Right cardiac atrium (tissue), 5 donors: Measurements from ENCODE around the gene RAMAC. TPM values are rescaled to one million over a fixed set of nuclear protein-coding genes. Genes with fewer than 3 reads are reported as not detected.
"Not testable (repeated sequence)": the region's sequence is repeated elsewhere in the genome, so short reads cannot be mapped to it uniquely, and the experiment has no call there.

Experiments used
- ATAC-seq, 2 donors: fragments of 200-7000 bp; cut with Tn5 transposase; one replicate each; pipeline versions ENCODE4 v1.8.0 to v1.9.1; 2020; ENCODE audit warnings: moderate library complexity in 2 of 2, mild to moderate bottlenecking in 1 of 2
- DNase-seq, 3 donors: peaks; one replicate each; pipeline ENCODE4 v3.0.0-alpha.2; 2020
- H3K27ac ChIP-seq: one replicate; pipeline ENCODE4 v1.5.1; 2013; ENCODE audit warnings: mild to moderate bottlenecking, low read length, control low read depth, moderate library complexity
- H3K27me3 ChIP-seq: one replicate; pipeline ENCODE4 v1.6.1; 2013; ENCODE audit not compliant: control insufficient read depth, insufficient read depth
- H3K4me1 ChIP-seq: one replicate; pipeline ENCODE4 v1.6.1; 2013; ENCODE audit warnings: low read length; ENCODE audit not compliant: control insufficient read depth, insufficient read depth
- H3K4me3 ChIP-seq: one replicate; pipeline ENCODE4 v1.5.1; 2013; ENCODE audit warnings: low read length, control low read depth
- H3K9me3 ChIP-seq: one replicate; pipeline ENCODE4 v1.6.1; 2013; ENCODE audit warnings: low read length; ENCODE audit not compliant: control insufficient read depth
- WGBS: extraction: QIAGEN DNeasy Blood & Tissue Kit; methylation state at CpG from one replicate; pipeline ENCODE4 v1.1.7; 2013; 5-methylcytosine and 5-hydroxymethylcytosine counted together
- intact Hi-C, 4 donors: fragments of 100-400 bp; cut with DNase I; formaldehyde crosslinking; loops; one replicate each; pipeline versions ENCODE4 v1.11.0 to v1.14.0; 2022 to 2023
- long read RNA-seq, 4 donors: library from polyadenylated mRNA; unstranded; transcript quantifications; one replicate each; pipeline ENCODE4 v2.0.0, GENCODE V29; 2020 to 2021
- polyA plus RNA-seq: library from polyadenylated mRNA; stranded (reverse); fragments of 200-250 nt; gene quantifications from one replicate; pipeline ENCODE4 v1.2.3, GENCODE V29; 2013
- total RNA-seq, 4 donors: library from RNA; stranded (reverse); fragmentation: NEBNext Ultra II Directional; extraction: Animal tissue kit (Norgen Biotek cat#: 25700); gene quantifications; one replicate each; pipeline ENCODE4 v1.2.1, GENCODE V29; 2021
- donor health status: healthy with polysubstance abuse.
- donor health status: DM: no; HTN: yes; CAD: no.
- donor health status: DM: no; HTN: no; CAD: no.
- donor health status: DM: no; HTN: yes; CAD: no; lungs with severe emphysema.
- donor health status: DM: yes; HTN: yes; CAD: no.

The RAMAC gene
- 10 to 100 TPM; 13.3 to 15.0 (median 13.6) TPM for total RNA-seq
- 16.4 TPM for polyA plus RNA-seq
- long read RNA-seq, donor 1, transcript RAMAC-201 (4 exons, 1,568 nt), result major isoform, 23 of 24 reads
- long read RNA-seq, donor 1, partial matches to known transcripts, result 0 of 24 reads
- long read RNA-seq, donor 1, other reads (novel, unspliced or antisense), result 1 of 24 reads
- long read RNA-seq, donor 2, transcript RAMAC-201 (4 exons, 1,568 nt), result major isoform, 13 of 13 reads
- long read RNA-seq, donor 2, partial matches to known transcripts, result 0 of 13 reads
- long read RNA-seq, donor 2, other reads (novel, unspliced or antisense), result 0 of 13 reads
- long read RNA-seq, donor 3, transcript RAMAC-201 (4 exons, 1,568 nt), result major isoform, 17 of 17 reads
- long read RNA-seq, donor 3, partial matches to known transcripts, result 0 of 17 reads
- long read RNA-seq, donor 3, other reads (novel, unspliced or antisense), result 0 of 17 reads
- long read RNA-seq, donor 4, transcript RAMAC-201 (4 exons, 1,568 nt), result major isoform, 10 of 10 reads
- long read RNA-seq, donor 4, partial matches to known transcripts, result 0 of 10 reads
- long read RNA-seq, donor 4, other reads (novel, unspliced or antisense), result 0 of 10 reads

DNA sequence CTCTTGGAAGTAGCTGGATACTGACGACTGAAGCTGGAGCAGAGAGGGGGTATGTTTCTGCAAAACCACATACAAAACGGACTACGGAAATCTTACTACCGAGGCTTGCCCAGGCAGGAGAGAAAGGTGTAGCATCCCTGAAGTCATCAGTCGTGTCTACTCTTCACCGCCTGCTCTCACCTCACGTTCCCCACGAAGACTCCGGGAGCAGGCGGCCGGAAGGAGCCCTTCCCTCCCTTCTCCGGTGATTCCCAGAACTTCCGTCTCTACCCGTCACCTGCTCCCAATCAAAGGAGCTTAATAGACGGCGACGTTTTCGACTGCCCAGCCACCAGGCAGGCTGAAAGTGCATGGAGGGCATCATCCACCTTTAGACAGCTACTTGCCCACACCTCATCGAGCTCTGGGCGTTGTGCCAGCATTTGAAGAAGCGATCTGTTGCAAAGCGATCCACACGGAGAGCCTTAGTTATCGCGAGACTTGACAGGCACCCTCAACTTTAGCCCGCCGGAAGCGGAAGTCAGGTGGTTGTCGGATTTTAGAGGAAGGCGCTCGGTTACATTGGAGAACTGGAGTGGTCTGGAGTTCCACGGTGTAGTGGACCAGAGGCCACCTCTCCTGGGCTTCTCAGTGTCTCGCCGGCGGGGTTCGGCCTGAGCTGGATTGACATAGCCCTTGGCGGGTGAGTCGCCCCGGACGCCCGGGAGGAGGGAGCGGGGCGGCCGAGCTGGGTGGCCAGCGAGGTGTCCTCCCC, at the start of gene RAMAC:
RAMAC (plus strand) TSS at position 523 of the 754 bp plus-strand sequence. CDS start 2,809 bp downstream, outside the sequence.
- WGBS, result 3% methylated on average over 45 of the region's 45 CpGs
- DNase-seq, result peak; percentile 93 to 96 (median 95)
- Histone ChIP-seq H3K27ac (peak within 1 kb of the TSS; percentile 95), H3K4me1 (peaks cover 6% of the 10 kb centered on the region), H3K27me3 (no peaks in the 10 kb centered on the region), H3K4me3 (peak within 1 kb of the TSS; percentile 74), H3K9me3 (no peaks in the 10 kb centered on the region)
- intact Hi-C loops, result no loop called here
- peak; percentile 97 to 98 for ATAC-seq

DNA sequence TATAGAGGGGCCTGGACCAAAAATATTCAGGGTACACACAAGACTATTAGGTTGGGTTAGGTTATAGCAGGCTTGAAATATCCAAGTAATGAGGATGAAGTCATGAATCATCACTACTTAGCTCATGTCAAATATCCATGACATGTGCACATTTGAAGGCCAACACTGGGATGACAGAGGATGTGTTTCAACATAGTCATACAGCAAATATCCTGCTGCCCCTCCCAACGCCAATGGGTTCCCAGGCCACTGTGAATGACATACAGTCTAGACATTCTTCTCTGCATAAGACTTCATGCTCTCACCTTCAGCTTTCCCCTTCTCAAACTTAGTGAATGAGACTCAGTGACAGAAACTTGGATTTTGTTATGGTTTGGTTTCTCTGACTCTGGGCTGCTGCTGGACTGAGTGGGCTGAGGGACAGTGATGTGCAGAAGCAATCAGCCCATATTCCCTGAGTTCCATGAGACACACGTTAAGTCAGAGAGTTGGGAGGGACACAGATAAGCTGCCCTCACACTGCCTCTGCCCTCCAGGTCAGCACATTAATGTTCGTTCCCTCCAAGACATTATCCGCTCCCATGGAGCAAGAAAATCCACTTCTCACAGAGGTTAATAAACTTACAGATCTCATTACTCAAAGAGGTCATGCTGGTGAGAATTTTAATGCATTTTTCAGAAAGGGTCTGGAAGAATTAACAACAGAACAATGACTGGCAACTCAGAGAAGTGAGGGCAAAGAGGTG, 48.9 kb upstream of the RAMAC start:
- H3K4me3 ChIP-seq, result no peak overlapping the region
- H3K27ac ChIP-seq, result no peak overlapping the region
- H3K27me3 ChIP-seq, result no peaks in the 10 kb centered on the region
- peaks cover 2% of the 10 kb centered on the region for H3K4me1 ChIP-seq
- H3K9me3 ChIP-seq, result no peaks in the 10 kb centered on the region
- DNase-seq (no peak), ATAC-seq (no peak)
- 58% methylated on average over 4 of the region's 4 CpGs for WGBS
- intact Hi-C loops, result no loop called here

DNA sequence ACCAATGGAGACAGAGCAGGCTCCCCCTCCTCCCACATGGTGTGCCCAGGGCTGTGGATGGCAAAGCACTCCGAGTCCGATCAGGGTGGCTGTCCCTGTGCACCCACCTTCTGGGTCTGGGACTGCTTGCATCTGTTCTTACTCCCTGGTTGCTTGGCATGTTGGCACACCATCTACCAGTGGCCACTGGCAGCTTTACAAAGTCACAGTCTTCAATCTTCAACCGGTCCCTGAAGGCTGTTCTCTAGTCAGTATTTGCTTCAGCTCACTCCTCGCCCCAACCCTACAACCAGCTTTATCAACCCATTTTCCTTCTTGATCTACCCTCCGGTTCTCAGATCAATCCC, 48.3 kb upstream of the RAMAC start:
- intact Hi-C loops, result no loop called here
- 89% methylated on average over 5 of the region's 5 CpGs for WGBS
- no peak for ATAC-seq

DNA sequence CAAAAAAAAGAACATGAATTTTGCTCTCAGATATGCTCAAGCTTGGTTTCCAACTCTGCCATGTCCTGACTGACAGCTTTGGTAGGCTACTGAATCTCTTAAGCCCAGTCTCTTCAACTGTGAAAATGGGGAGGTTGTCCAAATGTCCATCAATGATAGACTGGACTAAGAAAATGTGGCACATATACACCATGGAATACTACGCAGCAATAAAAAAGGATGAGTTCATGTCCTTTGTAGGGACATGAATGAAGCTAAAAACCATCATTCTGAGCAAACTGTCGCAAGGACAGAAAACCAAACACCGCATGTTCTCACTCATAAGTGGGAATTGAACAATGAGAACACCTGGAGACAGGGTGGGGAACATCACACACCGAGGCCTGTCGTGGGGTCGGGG, 46.3 kb upstream of the RAMAC start:
- H3K27ac ChIP-seq, H3K4me1 ChIP-seq, DNase-seq, H3K9me3 ChIP-seq, ATAC-seq, intact Hi-C loops, H3K27me3 ChIP-seq, H3K4me3 ChIP-seq: not testable (repeated sequence)
- 93% methylated on average over 6 of the region's 6 CpGs for WGBS

More for the DNA sequence above, 48.3 kb upstream of the RAMAC start:
- no peak for DNase-seq
- H3K27ac ChIP-seq, result no peak overlapping the region
- no peaks in the 10 kb centered on the region for H3K27me3 ChIP-seq
- no peaks in the 10 kb centered on the region for H3K9me3 ChIP-seq
- no peak overlapping the region for H3K4me3 ChIP-seq
- peaks cover 2% of the 10 kb centered on the region for H3K4me1 ChIP-seq

DNA sequence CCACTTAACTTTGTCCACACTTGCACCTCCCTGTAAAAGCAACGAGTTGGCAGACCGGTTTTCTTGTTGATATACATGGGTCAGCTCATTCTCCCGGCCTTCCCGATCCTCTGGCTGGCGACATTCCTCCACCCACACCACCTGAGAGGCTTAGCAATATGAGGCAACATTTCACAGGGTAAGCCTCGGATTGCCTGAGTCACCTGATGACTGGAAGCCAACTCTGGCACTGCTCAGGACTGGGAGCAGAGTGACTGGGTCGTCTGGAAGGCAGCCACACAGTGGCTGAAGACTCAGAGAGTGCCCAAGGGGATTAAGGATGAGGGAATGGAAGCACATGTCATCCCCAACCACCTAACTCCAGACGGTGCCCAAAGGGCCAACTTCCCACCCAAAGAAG, 43.3 kb upstream of the RAMAC start:
- WGBS, result 73% methylated on average over 8 of the region's 8 CpGs
- intact Hi-C loops, result no loop called here
- Histone ChIP-seq H3K4me1 (peaks cover under 1% of the 10 kb centered on the region), H3K9me3 (no peaks in the 10 kb centered on the region), H3K4me3 (no peak overlapping the region), H3K27me3 (no peaks in the 10 kb centered on the region), H3K27ac (no peak overlapping the region)
- no peak for ATAC-seq
- no peak for DNase-seq

DNA sequence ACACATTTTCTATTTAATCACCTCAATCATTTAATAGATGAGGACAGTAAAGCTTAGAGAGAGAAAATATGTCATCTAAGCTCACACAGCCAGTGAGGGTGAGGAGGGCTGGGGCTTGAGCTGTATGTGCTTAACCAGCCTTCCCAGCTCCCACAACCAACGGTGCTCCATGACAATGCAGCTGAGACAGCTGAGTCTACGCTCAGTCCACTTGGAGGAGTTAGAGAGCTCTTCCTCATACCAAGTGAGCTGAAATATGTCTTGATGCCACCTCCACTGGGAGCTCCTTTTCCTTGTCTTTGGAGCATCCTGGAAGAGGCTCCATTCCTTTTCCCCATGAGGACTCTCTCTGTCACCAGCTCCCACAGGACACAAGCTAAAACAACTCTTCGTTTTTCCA, 42.8 kb upstream of the RAMAC start:
- Histone ChIP-seq H3K9me3 (no peaks in the 10 kb centered on the region), H3K4me1 (no peaks in the 10 kb centered on the region), H3K27me3 (no peaks in the 10 kb centered on the region), H3K27ac (no peak overlapping the region), H3K4me3 (no peak overlapping the region)
- WGBS, result 72% methylated on average over 3 of the region's 3 CpGs
- ATAC-seq (no peak), DNase-seq (no peak)
- intact Hi-C loops, result no loop called here

DNA sequence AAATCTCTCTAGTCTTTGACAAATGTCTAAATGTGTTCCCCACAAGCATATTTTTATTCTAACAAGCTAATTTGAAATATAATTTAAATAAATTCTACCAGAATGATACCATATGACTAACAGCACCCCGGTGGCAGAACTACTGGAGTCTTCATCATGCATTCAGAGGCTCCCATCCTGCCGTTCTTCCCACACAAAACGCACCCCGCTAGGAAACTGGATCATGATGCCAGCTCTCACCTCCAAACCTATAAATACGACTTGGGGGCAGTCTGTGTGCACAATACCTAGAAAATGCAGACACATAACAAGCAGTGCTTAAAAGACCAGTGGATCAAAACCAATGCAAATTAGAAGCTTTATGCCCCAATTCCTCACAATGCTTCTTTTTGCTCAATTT, 42.0 kb upstream of the RAMAC start:
- Histone ChIP-seq H3K27me3 (no peaks in the 10 kb centered on the region), H3K9me3 (no peaks in the 10 kb centered on the region), H3K4me1 (no peaks in the 10 kb centered on the region), H3K27ac (no peak overlapping the region), H3K4me3 (no peak overlapping the region)
- ATAC-seq, result no peak
- intact Hi-C loops, result no loop called here
- no peak for DNase-seq
- 84% methylated on average over 5 of the region's 5 CpGs for WGBS

DNA sequence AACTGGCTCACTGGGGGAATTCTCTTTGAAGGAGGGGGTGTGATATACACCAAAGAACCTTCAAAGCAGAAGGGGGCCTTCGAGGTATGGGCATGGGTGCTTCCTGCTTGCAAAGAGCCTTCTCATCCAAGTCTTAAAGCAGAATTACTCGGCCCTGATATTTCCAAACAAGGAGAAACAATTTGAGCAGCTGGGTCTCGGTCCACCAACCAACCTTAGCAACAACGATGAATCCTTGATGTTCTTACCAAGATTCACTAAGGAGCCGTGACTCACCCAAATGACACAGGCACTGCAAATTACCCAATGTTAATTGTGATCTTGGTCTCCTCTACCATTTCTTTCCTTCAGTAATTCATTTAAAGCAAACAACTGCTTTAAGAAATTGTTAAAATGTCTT, 41.2 kb upstream of the RAMAC start:
- Histone ChIP-seq H3K27me3 (no peaks in the 10 kb centered on the region), H3K4me1 (no peaks in the 10 kb centered on the region), H3K9me3 (no peaks in the 10 kb centered on the region), H3K4me3 (no peak overlapping the region), H3K27ac (no peak overlapping the region)
- intact Hi-C loops, result no loop called here
- DNase-seq (no peak), ATAC-seq (no peak)
- WGBS, result 77% methylated on average over 5 of the region's 5 CpGs

DNA sequence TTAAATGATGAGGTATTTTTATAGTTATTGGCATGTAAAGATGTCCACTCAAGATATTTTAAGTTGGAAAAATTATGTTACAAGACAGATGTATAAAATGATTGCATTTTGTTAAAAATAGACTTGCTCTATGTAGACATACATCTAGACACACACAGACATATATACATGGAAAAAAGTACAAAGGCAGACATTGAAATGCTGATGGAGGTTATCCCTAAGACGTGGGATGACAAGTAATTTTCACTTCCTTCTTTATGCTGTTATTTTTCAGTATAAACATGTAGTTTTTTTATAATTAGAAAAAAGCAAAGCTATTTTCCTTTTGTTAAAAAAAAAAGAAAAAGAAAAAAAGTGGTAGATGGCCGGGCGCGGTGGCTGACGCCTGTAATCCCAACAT, 40.7 kb upstream of the RAMAC start:
- no peaks in the 10 kb centered on the region for H3K4me1 ChIP-seq
- intact Hi-C loops, result no loop called here

DNA sequence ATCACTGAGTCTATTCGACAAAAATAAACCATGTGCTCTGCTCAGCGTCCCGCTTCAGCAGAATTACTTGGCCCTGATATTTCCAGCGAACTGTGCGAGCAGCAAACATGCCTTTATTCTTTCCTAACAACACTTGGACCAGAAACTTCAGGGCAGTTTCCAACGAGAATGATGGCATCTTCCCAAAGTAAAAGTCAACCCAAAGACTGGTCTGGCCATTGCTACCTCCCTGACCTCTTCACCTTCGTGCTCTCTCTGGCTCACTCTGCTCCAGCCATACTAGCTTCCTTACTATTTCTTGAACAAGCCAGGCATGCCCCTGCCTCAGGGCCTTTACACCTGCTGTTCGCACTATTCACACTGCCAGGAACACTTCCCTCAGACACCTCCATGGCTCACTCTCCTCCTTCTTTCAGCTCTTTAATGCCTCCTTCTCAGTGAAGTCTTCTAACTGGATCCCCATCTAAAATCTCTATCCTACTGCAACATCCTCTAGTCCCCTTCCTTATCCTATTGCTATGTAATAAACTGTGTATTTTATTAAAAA, 39.8 kb upstream of the RAMAC start:
- Histone ChIP-seq H3K9me3 (no peaks in the 10 kb centered on the region), H3K4me3 (no peak overlapping the region), H3K4me1 (no peaks in the 10 kb centered on the region), H3K27ac (no peak overlapping the region), H3K27me3 (no peaks in the 10 kb centered on the region)
- intact Hi-C loops, result no loop called here
- no peak for DNase-seq
- no peak for ATAC-seq
- WGBS, result 89% methylated on average over 8 of the region's 8 CpGs

More for the DNA sequence above, 40.7 kb upstream of the RAMAC start:
- H3K9me3 ChIP-seq, result no peaks in the 10 kb centered on the region
- WGBS, result 89% methylated on average over 5 of the region's 5 CpGs
- ATAC-seq (no peak), DNase-seq (no peak)
- H3K4me3 ChIP-seq, result no peak overlapping the region
- H3K27me3 ChIP-seq, result no peaks in the 10 kb centered on the region
- no peak overlapping the region for H3K27ac ChIP-seq
